WERI-Rb-1 (cell line): ENCODE results near the gene YJEFN3.

Experiments
- DNase-seq: peaks from one replicate; pipeline ENCODE4 v3.0.0-alpha.2; 2020
- H3K27ac ChIP-seq: fragments of 250-450 bp; sonication (Bioruptor Pico); 2 replicates; pipeline ENCODE4 v1.5.1; 2020; ENCODE audit warnings: mild to moderate bottlenecking, moderate library complexity
- H3K27me3 ChIP-seq: fragments of 250-450 bp; sonication (Bioruptor Pico); 2 replicates; pipeline ENCODE4 v1.5.1; 2021; ENCODE audit warnings: mild to moderate bottlenecking, low read depth, moderate library complexity; ENCODE audit not compliant: insufficient read depth, severe bottlenecking
- H3K36me3 ChIP-seq: fragments of 250-450 bp; sonication (Bioruptor Pico); 2 replicates; pipeline ENCODE4 v1.5.1; 2020; ENCODE audit warnings: mild to moderate bottlenecking, moderate library complexity
- H3K4me3 ChIP-seq: 2 replicates; pipeline ENCODE4 v1.5.1; 2011; ENCODE audit warnings: low read depth, mild to moderate bottlenecking, control low read depth, low read length
- H3K9me3 ChIP-seq: fragments of 250-450 bp; sonication (Bioruptor Pico); 2 replicates; pipeline ENCODE4 v1.5.1; 2021; ENCODE audit warnings: mild to moderate bottlenecking, moderate library complexity; ENCODE audit not compliant: severe bottlenecking
- CTCF ChIP-seq: IDR thresholded peaks from 2 replicates; pipeline ENCODE4 v1.5.1; 2011; ENCODE audit warnings: low read depth, mild to moderate bottlenecking, control low read depth, inconsistent platforms, low read length

Gene YJEFN3

GRCh38 chr19:19515642-19516519 is 12.8 kb upstream of the YJEFN3 start, which contains the start of gene NDUFA13:
Gene NDUFA13 (plus strand): TSS chr19:19516225. CDS start chr19:19516239, 14 bp downstream.
- Histone ChIP-seq H3K36me3 (peaks cover 25% of the 10 kb centered on the region), H3K4me3 (peak within 1 kb of the TSS; percentile 72), H3K27ac (peak within 1 kb of the TSS; percentile 77), H3K27me3 (no peaks in the 10 kb centered on the region), H3K9me3 (peaks cover 4% of the 10 kb centered on the region)
- DNase-seq, result peak; percentile 92
- peak; percentile 25; the same call in 1 of the 2 replicates for TF ChIP-seq CTCF

GRCh38 chr19:19517235-19517619 is 11.5 kb upstream of the YJEFN3 start:
- Histone ChIP-seq H3K27ac (no peak overlapping the region), H3K9me3 (peaks cover 4% of the 10 kb centered on the region)

DNA sequence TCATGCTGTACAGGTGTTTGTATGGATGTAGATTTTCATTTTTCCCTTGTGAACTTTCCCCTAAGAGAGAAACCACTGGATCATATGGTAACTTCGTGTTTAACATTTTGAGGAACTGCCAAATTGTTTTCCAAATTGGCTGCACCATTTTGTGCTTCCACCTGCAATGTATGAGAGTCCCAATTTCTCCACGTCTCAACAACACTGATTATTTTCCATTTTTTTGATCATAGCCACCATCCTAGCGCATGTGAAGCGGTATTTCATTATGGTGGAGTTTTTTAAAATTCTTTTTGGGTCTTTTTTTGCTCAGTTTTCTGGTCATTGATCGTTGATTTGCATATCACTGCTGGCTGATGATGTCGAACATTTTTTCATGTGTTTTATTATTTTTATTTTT is 7.7 kb upstream of the YJEFN3 start:
- H3K27me3 ChIP-seq, result no peaks in the 10 kb centered on the region
- peaks cover 36% of the 10 kb centered on the region for H3K36me3 ChIP-seq
- H3K9me3 ChIP-seq, result no peaks in the 10 kb centered on the region
- no peak for TF ChIP-seq CTCF
- H3K4me3 ChIP-seq, result no peak overlapping the region
- no peak overlapping the region for H3K27ac ChIP-seq
- no peak for DNase-seq

More at GRCh38 chr19:19517235-19517619, 11.5 kb upstream of the YJEFN3 start:
- DNase-seq, result no peak
- no peak overlapping the region for H3K4me3 ChIP-seq
- H3K36me3 ChIP-seq, result peaks cover 30% of the 10 kb centered on the region
- TF ChIP-seq CTCF, result no peak
- no peaks in the 10 kb centered on the region for H3K27me3 ChIP-seq

- DNase-seq, result no peak
- Histone ChIP-seq H3K9me3 (no peaks in the 10 kb centered on the region), H3K4me3 (no peak overlapping the region), H3K36me3 (peaks cover 44% of the 10 kb centered on the region), H3K27me3 (no peaks in the 10 kb centered on the region), H3K27ac (no peak overlapping the region)
- no peak for TF ChIP-seq CTCF
Measured at GRCh38 chr19:19523177-19523576, 5.5 kb upstream of the YJEFN3 start.

GRCh38 chr19:19524053-19524452 is 4.7 kb upstream of the YJEFN3 start:
- Histone ChIP-seq H3K36me3 (peaks cover 44% of the 10 kb centered on the region), H3K4me3 (no peak overlapping the region), H3K27ac (no peak overlapping the region), H3K9me3 (no peaks in the 10 kb centered on the region), H3K27me3 (no peaks in the 10 kb centered on the region)
- no peak for TF ChIP-seq CTCF
- no peak for DNase-seq
